Left ventricle myocardium inferior (tissue), 1 donor: ENCODE results near the gene HLA-DOB. TPM values are rescaled to one million over a fixed set of nuclear protein-coding genes. Genes with fewer than 3 reads are reported as not detected.
"Not testable (repeated sequence)": the region's sequence is repeated elsewhere in the genome, so short reads cannot be mapped to it uniquely, and the experiment has no call there.

Experiments used
- DNase-seq: peaks from one replicate; pipeline ENCODE4 v3.0.0-alpha.2; 2020
- H3K27ac ChIP-seq: fragments of 200-600 bp; replicated peaks from 2 replicates; pipeline ENCODE4 v1.8.0; 2021
- H3K27me3 ChIP-seq: fragments of 200-600 bp; 2 replicates; pipeline ENCODE4 v1.8.0; 2021; ENCODE audit warnings: low read depth
- H3K36me3 ChIP-seq: fragments of 200-600 bp; 2 replicates; pipeline ENCODE4 v1.8.0; 2021
- H3K4me1 ChIP-seq: fragments of 200-600 bp; 2 replicates; pipeline ENCODE4 v1.8.0; 2021
- H3K4me3 ChIP-seq: fragments of 200-600 bp; 2 replicates; pipeline ENCODE4 v1.8.0; 2021; ENCODE audit warnings: mild to moderate bottlenecking, moderate library complexity
- H3K9me3 ChIP-seq: fragments of 200-600 bp; replicated peaks from 2 replicates; pipeline ENCODE4 v1.8.0; 2021
- intact Hi-C: fragments of 100-400 bp; cut with micrococcal nuclease; formaldehyde crosslinking; loops from one replicate; pipeline ENCODE4 v1.11.0; 2022
- total RNA-seq: library from RNA; stranded (reverse); fragmentation: NEBNext Ultra II Directional; extraction: Animal tissue kit (Norgen Biotek cat#: 25700); gene quantifications from one replicate; pipeline ENCODE4 v1.2.1, GENCODE V29; 2021
- TF ChIP-seq, protein P1 (sequence below): fragments of 200-600 bp; IDR thresholded peaks from 2 replicates; pipeline ENCODE4 v1.8.0; 2021; ENCODE audit warnings: antibody characterized with exemption, mild to moderate bottlenecking, borderline replicate concordance
- donor health status: DM: no; HTN: yes; CAD: no; lungs with severe emphysema.

HLA-DOB gene
- total RNA-seq, 1 donor from 2014 or later = not detected

DNA sequence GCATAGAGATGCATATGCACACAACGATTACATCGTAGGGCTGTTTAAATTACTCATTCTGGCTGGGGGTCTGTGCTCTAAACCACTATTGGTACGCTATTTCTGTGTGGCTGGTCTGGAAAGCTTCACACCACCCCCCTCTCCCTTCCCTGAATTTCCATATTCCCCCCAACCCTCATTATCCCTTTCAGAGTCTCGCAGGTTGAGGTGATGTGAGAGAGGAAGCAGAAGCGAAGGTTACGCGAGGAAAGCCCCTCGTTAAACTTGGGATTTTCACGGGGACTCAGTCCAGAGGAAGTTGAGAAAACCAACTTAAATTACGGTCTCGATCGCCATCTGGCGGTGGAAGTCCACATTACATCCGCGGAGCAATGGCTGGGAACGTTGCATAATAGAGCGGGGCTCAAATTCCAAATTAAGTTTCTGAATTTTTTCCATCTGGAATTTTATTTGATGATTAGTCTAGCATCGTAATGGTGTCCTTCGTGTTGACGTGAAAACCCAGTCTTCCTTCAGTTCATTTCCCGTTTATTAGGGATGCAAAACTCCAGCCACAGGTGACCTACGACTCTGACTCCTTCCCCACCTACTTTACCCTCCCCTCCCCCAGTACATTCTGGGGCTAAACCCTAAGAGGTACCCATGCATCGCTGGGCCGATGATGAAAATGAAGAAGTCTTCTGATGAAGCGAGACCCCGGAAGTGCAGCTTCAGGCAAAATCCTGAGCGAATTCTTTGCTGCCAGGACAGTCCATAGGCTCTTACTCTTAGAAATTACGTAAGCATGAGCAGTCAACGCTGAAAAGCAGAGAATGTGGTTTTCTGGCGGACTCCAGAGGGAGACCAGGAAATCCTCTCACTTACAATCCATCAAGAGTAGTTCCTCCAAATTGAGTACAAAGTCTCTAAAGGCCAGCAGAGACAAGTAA, 19.7 kb downstream of the HLA-DOB start:
- peaks cover 8% of the 10 kb centered on the region for H3K9me3 ChIP-seq
- H3K27me3 ChIP-seq = peaks cover 97% of the 10 kb centered on the region
- peak overlapping the region; percentile 36 for H3K4me3 ChIP-seq
- TF ChIP-seq, protein P1, sequence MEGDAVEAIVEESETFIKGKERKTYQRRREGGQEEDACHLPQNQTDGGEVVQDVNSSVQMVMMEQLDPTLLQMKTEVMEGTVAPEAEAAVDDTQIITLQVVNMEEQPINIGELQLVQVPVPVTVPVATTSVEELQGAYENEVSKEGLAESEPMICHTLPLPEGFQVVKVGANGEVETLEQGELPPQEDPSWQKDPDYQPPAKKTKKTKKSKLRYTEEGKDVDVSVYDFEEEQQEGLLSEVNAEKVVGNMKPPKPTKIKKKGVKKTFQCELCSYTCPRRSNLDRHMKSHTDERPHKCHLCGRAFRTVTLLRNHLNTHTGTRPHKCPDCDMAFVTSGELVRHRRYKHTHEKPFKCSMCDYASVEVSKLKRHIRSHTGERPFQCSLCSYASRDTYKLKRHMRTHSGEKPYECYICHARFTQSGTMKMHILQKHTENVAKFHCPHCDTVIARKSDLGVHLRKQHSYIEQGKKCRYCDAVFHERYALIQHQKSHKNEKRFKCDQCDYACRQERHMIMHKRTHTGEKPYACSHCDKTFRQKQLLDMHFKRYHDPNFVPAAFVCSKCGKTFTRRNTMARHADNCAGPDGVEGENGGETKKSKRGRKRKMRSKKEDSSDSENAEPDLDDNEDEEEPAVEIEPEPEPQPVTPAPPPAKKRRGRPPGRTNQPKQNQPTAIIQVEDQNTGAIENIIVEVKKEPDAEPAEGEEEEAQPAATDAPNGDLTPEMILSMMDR = peak; percentile 91
- H3K27ac ChIP-seq = no peak overlapping the region
- intact Hi-C loops = loop anchor here (5.0 kb wide), 1 partner anchor 380 kb away; no protein-coding TSS in a partner anchor
- DNase-seq = peak; percentile 72
- H3K36me3 ChIP-seq = no peaks in the 10 kb centered on the region
- H3K4me1 ChIP-seq = no peaks in the 10 kb centered on the region

DNA sequence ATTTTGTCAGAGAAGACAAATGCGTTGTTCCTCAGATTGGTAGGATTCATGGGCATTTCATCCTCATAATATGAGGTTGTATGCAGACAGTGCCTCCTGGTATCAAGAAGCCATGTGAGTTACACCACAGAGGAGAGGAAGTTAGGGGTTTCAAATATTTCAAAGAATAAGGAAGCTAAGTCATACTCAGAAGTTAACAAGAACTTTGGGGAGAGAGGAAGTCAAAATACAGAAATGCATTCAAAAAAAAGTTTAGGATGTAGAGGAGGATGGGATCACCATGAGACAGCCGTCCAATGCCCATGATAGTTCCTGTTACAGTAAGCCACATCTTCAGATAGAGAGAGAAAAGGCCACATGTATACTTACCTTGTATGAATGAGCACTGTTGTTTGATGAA, 22.3 kb downstream of the HLA-DOB start:
- H3K9me3 ChIP-seq = peaks cover 8% of the 10 kb centered on the region
- peaks cover 97% of the 10 kb centered on the region for H3K27me3 ChIP-seq
- no peaks in the 10 kb centered on the region for H3K4me1 ChIP-seq
- intact Hi-C loops = no loop called here
- H3K27ac ChIP-seq = no peak overlapping the region
- no peaks in the 10 kb centered on the region for H3K36me3 ChIP-seq
- no peak overlapping the region for H3K4me3 ChIP-seq
- TF ChIP-seq, protein P1 = no peak
- DNase-seq = no peak

DNA sequence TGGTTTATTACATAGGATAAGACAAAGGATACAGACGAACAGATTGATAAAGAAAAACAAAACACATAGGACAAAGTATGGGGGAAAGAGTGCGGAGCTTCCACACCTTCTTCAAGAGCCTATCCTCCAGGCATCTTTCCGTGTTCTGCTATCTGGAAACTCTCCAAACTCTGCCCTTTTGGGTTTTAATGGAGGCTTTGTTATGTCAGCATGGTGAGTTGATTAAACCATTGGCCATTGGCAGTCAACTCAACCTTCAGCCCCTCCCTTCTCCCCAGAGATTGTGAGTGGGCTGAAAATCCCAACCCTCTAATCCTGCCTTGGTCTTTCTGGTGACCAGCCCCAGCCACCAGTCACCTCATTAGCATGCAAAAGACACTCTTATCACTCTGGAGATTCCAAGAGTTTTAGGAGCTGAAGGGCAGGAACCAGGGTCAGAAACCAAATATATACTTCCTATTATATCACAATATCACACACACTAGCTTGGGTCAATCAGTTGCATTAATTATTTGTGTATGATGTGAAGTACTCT, 23.8 kb downstream of the HLA-DOB start:
- no peak overlapping the region for H3K27ac ChIP-seq
- no peak for DNase-seq
- H3K36me3 ChIP-seq = no peaks in the 10 kb centered on the region
- no peaks in the 10 kb centered on the region for H3K4me1 ChIP-seq
- TF ChIP-seq, protein P1 = no peak
- H3K4me3 ChIP-seq = no peak overlapping the region
- intact Hi-C loops = no loop called here
- no peaks in the 10 kb centered on the region for H3K9me3 ChIP-seq
- peaks cover 88% of the 10 kb centered on the region for H3K27me3 ChIP-seq

DNA sequence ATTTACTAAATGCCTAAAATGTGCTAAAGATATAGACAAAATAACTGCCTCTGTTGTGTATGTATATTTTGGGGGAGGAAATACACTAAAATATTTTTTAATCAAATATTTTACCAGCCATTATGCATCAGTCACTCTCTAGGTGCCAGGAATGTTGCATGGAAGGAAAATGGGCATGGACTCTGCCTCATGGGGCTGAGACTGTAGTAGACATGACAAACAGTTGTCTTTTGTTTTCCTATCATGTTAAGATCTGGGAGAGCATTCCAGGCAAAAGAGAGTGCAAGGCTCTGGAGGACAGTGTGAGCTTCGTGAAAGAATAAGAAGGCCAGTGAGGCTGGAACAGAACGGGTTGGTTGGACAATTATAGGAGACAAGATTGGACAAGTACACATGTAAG, 26.5 kb downstream of the HLA-DOB start:
- peaks cover 5% of the 10 kb centered on the region for H3K9me3 ChIP-seq
- no peak overlapping the region for H3K4me3 ChIP-seq
- no peaks in the 10 kb centered on the region for H3K4me1 ChIP-seq
- H3K27me3 ChIP-seq = peaks cover 86% of the 10 kb centered on the region
- no peak overlapping the region for H3K27ac ChIP-seq
- H3K36me3 ChIP-seq = no peaks in the 10 kb centered on the region
- TF ChIP-seq, protein P1 = no peak
- no peak for DNase-seq
- intact Hi-C loops = no loop called here

DNA sequence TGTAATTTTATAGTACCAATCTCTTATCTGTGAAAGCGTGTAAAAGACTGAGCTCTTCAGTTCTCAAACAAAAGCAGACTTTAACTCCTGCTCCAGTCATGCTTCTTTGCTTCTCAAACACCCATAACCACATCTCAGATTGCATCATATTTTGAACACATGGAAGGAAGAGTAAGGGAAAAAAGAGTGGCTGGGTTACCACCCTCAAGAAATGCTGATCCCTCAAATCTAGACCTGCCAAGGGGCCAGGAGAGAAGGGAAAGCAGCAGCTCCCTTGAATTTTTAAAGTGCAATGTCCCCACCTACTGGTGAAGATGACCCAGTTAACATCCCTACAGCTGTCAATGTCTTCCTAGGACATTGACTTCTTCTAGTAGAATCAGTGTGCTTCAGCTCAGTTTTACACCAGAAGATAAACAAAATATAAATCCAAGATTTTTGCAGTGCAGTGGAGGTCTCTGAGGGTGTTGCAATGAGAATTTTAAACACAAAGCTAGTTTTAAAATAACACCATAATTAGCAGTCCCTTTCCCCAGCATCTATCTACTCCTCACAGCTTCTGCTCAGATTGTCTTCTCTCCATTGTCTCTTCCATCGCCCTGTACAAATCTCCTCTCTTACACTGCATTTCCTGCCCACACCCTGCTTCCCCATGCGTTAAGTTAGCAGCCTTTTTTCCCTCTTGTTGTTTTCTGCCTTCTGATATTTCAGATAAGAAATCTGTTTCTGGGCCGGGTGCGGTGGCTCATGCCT, 30.8 kb downstream of the HLA-DOB start:
- Histone ChIP-seq H3K9me3 (peaks cover 14% of the 10 kb centered on the region), H3K36me3 (no peaks in the 10 kb centered on the region), H3K27me3 (peaks cover 47% of the 10 kb centered on the region), H3K27ac (no peak overlapping the region), H3K4me3 (no peak overlapping the region), H3K4me1 (no peaks in the 10 kb centered on the region)
- intact Hi-C loops = loop anchor here (5.0 kb wide), 1 partner anchor 374 kb away; no protein-coding TSS in a partner anchor
- DNase-seq = no peak
- TF ChIP-seq, protein P1 = peak; percentile 64

DNA sequence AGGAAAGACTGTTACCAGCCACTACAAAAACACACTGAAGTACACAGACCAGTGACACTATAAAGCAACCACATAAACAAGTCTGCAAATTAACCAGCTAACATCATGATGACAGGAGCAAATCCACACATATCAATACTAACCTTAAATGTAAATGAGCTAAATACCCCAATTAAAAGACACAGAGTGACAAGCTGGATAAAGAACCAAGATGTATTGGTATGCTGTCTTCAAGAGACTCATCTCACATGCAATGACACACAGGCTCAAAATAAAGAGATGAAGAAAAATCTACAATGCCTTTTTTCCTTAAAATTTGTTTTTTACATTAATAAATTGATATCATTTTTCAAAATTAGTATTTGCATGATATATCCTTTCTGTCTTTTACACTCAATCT, 33.9 kb downstream of the HLA-DOB start:
- intact Hi-C loops, H3K4me3 ChIP-seq, DNase-seq, H3K36me3 ChIP-seq, H3K27ac ChIP-seq, H3K4me1 ChIP-seq: not testable (repeated sequence)
- peaks cover 41% of the 10 kb centered on the region for H3K27me3 ChIP-seq
- peaks cover 14% of the 10 kb centered on the region for H3K9me3 ChIP-seq
